Keratinocyte (primary cell): ENCODE results near the gene FBLIM1. TPM values are rescaled to one million over a fixed set of nuclear protein-coding genes. Genes with fewer than 3 reads are reported as not detected.

Experiments used
- DNase-seq: peaks from one replicate; pipeline ENCODE4 v3.0.0-alpha.2; 2011; ENCODE audit warnings: low read depth, missing footprints, low spot score
- FAIRE-seq: peaks from 2 replicates; lab custom pipeline; 2011; peaks lifted over from hg19 to GRCh38; lab: Jason Lieb, UNC
- H2AFZ ChIP-seq: 2 replicates; pipeline ENCODE4 v1.6.0; 2012; ENCODE audit warnings: low read length, control low read depth, inconsistent platforms; ENCODE audit not compliant: control insufficient read depth
- H3K27ac ChIP-seq: 2 replicates; pipeline ENCODE4 v1.5.1; 2011; ENCODE audit warnings: low read length; ENCODE audit not compliant: control insufficient read depth, insufficient read depth
- H3K27me3 ChIP-seq: 3 replicates; pipeline ENCODE4 v1.6.0; 2011; ENCODE audit warnings: low read length; ENCODE audit not compliant: control insufficient read depth, insufficient read depth; ENCODE audit errors: extremely low read depth
- H3K36me3 ChIP-seq, 2 experiments: 2 replicates in 1 of 2; 3 replicates in 1 of 2; pipeline ENCODE4 v1.5.1; 2011; ENCODE audit warnings: low read length in 2 of 2, mild to moderate bottlenecking in 1 of 2; ENCODE audit not compliant: control insufficient read depth in 2 of 2, insufficient read depth in 2 of 2; ENCODE audit errors: extremely low read depth in 1 of 2
- H3K4me1 ChIP-seq: 3 replicates; pipeline ENCODE4 v1.5.1; 2011; ENCODE audit warnings: low read length; ENCODE audit not compliant: control insufficient read depth, insufficient read depth; ENCODE audit errors: extremely low read depth
- H3K4me2 ChIP-seq: 3 replicates; pipeline ENCODE4 v1.6.0; 2011; ENCODE audit warnings: low read depth, low read length; ENCODE audit not compliant: control insufficient read depth, insufficient read depth; ENCODE audit errors: extremely low read depth
- H3K4me3 ChIP-seq, 3 experiments: fragments of 200-600 bp in 1 of 3; sonication (generic) in 1 of 3; 2 replicates in 2 of 3; 3 replicates in 1 of 3; pipeline ENCODE4 v1.5.1; 2011 to 2016; ENCODE audit warnings: low read length in 3 of 3, mild to moderate bottlenecking in 3 of 3, control low read depth in 2 of 3, inconsistent platforms in 1 of 3, low read depth in 1 of 3, mixed read lengths in 1 of 3, mixed run types in 1 of 3, moderate library complexity in 1 of 3; ENCODE audit not compliant: control insufficient read depth in 2 of 3, insufficient read depth in 2 of 3; ENCODE audit errors: extremely low read depth in 1 of 3
- H3K79me2 ChIP-seq: 2 replicates; pipeline ENCODE4 v1.6.0; 2012; ENCODE audit warnings: low read length; ENCODE audit not compliant: control insufficient read depth, insufficient read depth
- H3K9ac ChIP-seq: 3 replicates; pipeline ENCODE4 v1.6.0; 2011; ENCODE audit warnings: low read length; ENCODE audit not compliant: control insufficient read depth, insufficient read depth; ENCODE audit errors: extremely low read depth
- H3K9me1 ChIP-seq: 3 replicates; pipeline ENCODE4 v1.6.0; 2011; ENCODE audit warnings: low read length; ENCODE audit not compliant: control insufficient read depth, insufficient read depth; ENCODE audit errors: extremely low read depth
- H3K9me3 ChIP-seq: 2 replicates; pipeline ENCODE4 v1.5.1; 2012; ENCODE audit warnings: low read depth, low read length; ENCODE audit not compliant: control insufficient read depth
- H4K20me1 ChIP-seq: 3 replicates; pipeline ENCODE4 v1.6.0; 2011; ENCODE audit warnings: low read length; ENCODE audit not compliant: control insufficient read depth, insufficient read depth; ENCODE audit errors: extremely low read depth
- EZH2 ChIP-seq: IDR thresholded peaks from one replicate; pipeline ENCODE4 v1.6.1; 2012; ENCODE audit warnings: inconsistent platforms, mild to moderate bottlenecking, low read length, moderate library complexity
- dilution Hi-C: fragments of 300-500 bp; cut with MboI; formaldehyde crosslinking; loops from one replicate; pipeline ENCODE4 v1.7.0; 2020; ENCODE audit warnings: low sequenced_read_pairs; ENCODE audit not compliant: extremely low pct_ligation_motif_present
- polyA plus RNA-seq, 5 experiments: library from polyadenylated mRNA; depleted of rRNA in 3 of 5; stranded (reverse) in 3 of 5; stranded (forward) in 1 of 5; unstranded in 1 of 5; fragments of >200 nt; gene quantifications; 1 replicate in 1 of 5; 2 replicates in 3 of 5; 3 replicates in 1 of 5; pipeline versions ENCODE4 v1.2.1 to v1.2.3, GENCODE V29; 2011 to 2012; ENCODE audit warnings: missing spikeins in 2 of 5, low read depth in 1 of 5, low replicate concordance in 1 of 5
- TF ChIP-seq, protein P1 (sequence below), 3 experiments: IDR thresholded peaks in 1 of 3; conservative IDR thresholded peaks in 1 of 3; optimal IDR thresholded peaks in 1 of 3; 2 replicates in 2 of 3; 3 replicates in 1 of 3; pipeline versions ENCODE3 to v1.5.1; 2011; ENCODE audit warnings: low read length in 3 of 3, mild to moderate bottlenecking in 3 of 3, moderate library complexity in 2 of 3, control low read depth in 1 of 3, inconsistent platforms in 1 of 3; ENCODE audit not compliant: insufficient read depth in 2 of 3; ENCODE audit errors: extremely low read depth in 1 of 3

The FBLIM1 gene
- polyA plus RNA-seq, 1 donor (not counting 4 experiments of a cell fraction or from before 2014, with no cell fraction given): 144 TPM

DNA sequence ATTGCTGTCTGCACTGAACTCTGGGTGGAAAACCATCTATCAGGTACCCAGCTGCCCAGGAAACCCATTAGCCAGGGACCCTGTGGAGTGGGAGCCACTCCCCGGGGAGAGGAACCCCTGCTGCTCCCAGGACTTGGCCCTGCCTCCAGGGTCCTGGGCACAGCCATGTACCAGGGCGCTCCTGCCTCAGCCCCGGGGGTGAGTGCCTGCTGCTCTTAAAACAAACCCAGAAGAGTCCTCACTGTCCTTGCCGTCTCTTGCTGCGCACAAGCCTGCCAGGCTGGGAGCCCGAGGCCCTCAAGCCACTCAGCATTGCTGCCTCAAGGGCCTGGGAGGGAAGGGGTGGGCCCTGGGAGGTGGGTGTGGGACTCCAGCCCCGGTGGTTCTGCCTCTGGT is 25.9 kb upstream of the FBLIM1 start:
- Histone ChIP-seq H3K4me2 (no peak overlapping the region), H2AFZ (no peak overlapping the region), H3K79me2 (no peaks in the 10 kb centered on the region), H3K27ac (no peak overlapping the region), H3K36me3 (peaks cover 37 to 40% of the 10 kb centered on the region in 2 experiments), H3K4me1 (peaks cover 10% of the 10 kb centered on the region), H3K9me3 (no peaks in the 10 kb centered on the region), H3K4me3 (no peak overlapping the region), H4K20me1 (no peaks in the 10 kb centered on the region), H3K9me1 (no peaks in the 10 kb centered on the region), H3K27me3 (no peaks in the 10 kb centered on the region), H3K9ac (no peak overlapping the region)
- DNase-seq: no peak
- TF ChIP-seq, protein P1, sequence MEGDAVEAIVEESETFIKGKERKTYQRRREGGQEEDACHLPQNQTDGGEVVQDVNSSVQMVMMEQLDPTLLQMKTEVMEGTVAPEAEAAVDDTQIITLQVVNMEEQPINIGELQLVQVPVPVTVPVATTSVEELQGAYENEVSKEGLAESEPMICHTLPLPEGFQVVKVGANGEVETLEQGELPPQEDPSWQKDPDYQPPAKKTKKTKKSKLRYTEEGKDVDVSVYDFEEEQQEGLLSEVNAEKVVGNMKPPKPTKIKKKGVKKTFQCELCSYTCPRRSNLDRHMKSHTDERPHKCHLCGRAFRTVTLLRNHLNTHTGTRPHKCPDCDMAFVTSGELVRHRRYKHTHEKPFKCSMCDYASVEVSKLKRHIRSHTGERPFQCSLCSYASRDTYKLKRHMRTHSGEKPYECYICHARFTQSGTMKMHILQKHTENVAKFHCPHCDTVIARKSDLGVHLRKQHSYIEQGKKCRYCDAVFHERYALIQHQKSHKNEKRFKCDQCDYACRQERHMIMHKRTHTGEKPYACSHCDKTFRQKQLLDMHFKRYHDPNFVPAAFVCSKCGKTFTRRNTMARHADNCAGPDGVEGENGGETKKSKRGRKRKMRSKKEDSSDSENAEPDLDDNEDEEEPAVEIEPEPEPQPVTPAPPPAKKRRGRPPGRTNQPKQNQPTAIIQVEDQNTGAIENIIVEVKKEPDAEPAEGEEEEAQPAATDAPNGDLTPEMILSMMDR (optimal IDR thresholded peaks at IDR 0.05 in 1 of 3, IDR thresholded peaks at IDR 0.05 in 1 of 3, conservative IDR thresholded peaks at IDR 0.05 in 1 of 3; ENCODE audit: extremely low read depth in 1 of 3, insufficient read depth in 2 of 3, low read length in 3 of 3): no peak
- TF ChIP-seq EZH2: no peak
- dilution Hi-C loops: no loop called here
- no peak for FAIRE-seq

DNA sequence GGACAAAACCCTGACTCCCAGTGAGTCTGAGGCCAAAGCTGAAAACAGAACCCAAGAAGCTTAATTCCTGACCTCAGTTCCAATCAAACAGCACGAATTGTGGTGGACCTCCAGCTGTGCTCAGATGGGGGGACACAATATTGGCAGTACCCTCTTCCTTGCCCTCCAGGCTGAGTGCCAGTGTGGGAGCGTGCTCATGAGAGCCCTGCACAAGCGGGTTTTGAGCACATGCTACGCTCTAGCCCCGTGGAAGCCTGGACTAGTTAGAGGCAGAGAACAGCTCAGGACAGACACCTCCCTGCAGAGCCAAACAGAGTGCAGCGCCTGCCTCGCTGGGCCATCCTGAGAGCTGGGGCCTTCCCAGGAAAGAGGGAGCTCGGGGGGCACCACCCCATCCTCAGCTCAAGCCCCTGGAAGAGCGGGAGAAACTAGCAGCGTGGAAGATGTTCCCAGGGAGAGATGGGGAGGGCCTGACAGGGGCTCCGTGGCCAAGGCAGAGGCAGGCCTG is 25.3 kb upstream of the FBLIM1 start:
- Histone ChIP-seq H3K4me1 (peaks cover 10% of the 10 kb centered on the region), H3K9me3 (no peaks in the 10 kb centered on the region), H3K27ac (no peak overlapping the region), H3K4me3 (no peak overlapping the region), H3K36me3 (peaks cover 31 to 37% of the 10 kb centered on the region in 2 experiments), H4K20me1 (no peaks in the 10 kb centered on the region), H3K4me2 (no peak overlapping the region), H2AFZ (no peak overlapping the region), H3K79me2 (no peaks in the 10 kb centered on the region), H3K9me1 (no peaks in the 10 kb centered on the region), H3K9ac (no peak overlapping the region), H3K27me3 (no peaks in the 10 kb centered on the region)
- TF ChIP-seq, protein P1 (optimal IDR thresholded peaks at IDR 0.05 in 1 of 3, IDR thresholded peaks at IDR 0.05 in 1 of 3, conservative IDR thresholded peaks at IDR 0.05 in 1 of 3; ENCODE audit: extremely low read depth in 1 of 3, insufficient read depth in 2 of 3, low read length in 3 of 3): no peak
- DNase-seq (no peak), FAIRE-seq (no peak)
- dilution Hi-C loops: no loop called here
